H9 (cell line): ENCODE results near the gene RTL9. TPM values are rescaled to one million over a fixed set of nuclear protein-coding genes. Genes with fewer than 3 reads are reported as not detected.

Experiments used
- DNase-seq: peaks from one replicate; pipeline ENCODE4 v3.0.0-alpha.2; 2017
- H2AFZ ChIP-seq: one replicate; pipeline ENCODE4 v1.6.1; 2013; ENCODE audit warnings: mild to moderate bottlenecking, low read length, control low read depth, moderate library complexity
- H2AK5ac ChIP-seq: 2 replicates; pipeline ENCODE4 v1.6.1; 2013; ENCODE audit warnings: low read length, control low read depth, mixed read lengths; ENCODE audit not compliant: insufficient read length
- H2BK120ac ChIP-seq: one replicate; pipeline ENCODE4 v1.6.1; 2013; ENCODE audit warnings: low read depth, mild to moderate bottlenecking, low read length, control low read depth, inconsistent platforms; ENCODE audit not compliant: poor library complexity, severe bottlenecking
- H2BK12ac ChIP-seq: 2 replicates; pipeline ENCODE4 v1.6.1; 2013; ENCODE audit warnings: low read length, control low read depth, mixed read lengths, low read depth; ENCODE audit not compliant: insufficient read length
- H2BK15ac ChIP-seq: 2 replicates; pipeline ENCODE4 v1.6.1; 2013; ENCODE audit warnings: low read depth, low read length, control low read depth
- H2BK20ac ChIP-seq: one replicate; pipeline ENCODE4 v1.6.1; 2013; ENCODE audit warnings: low read depth, mild to moderate bottlenecking, low read length, control low read depth, inconsistent platforms; ENCODE audit not compliant: poor library complexity, severe bottlenecking
- H2BK5ac ChIP-seq: 2 replicates; pipeline ENCODE4 v1.6.1; 2013; ENCODE audit warnings: low read length, control low read depth, mixed read lengths; ENCODE audit not compliant: insufficient read length
- H3K14ac ChIP-seq: 2 replicates; pipeline ENCODE4 v1.6.1; 2013; ENCODE audit warnings: low read length, control low read depth; ENCODE audit not compliant: insufficient read depth
- H3K18ac ChIP-seq: 2 replicates; pipeline ENCODE4 v1.6.1; 2013; ENCODE audit warnings: low read depth, mild to moderate bottlenecking, mixed read lengths, low read length, control low read depth; ENCODE audit not compliant: insufficient read length
- H3K23ac ChIP-seq: 2 replicates; pipeline ENCODE4 v1.6.1; 2013; ENCODE audit warnings: low read length, control low read depth, mixed read lengths, low read depth; ENCODE audit not compliant: insufficient read length
- H3K23me2 ChIP-seq: 2 replicates; pipeline ENCODE4 v1.6.1; 2013; ENCODE audit warnings: low read depth, mild to moderate bottlenecking, mixed read lengths, low read length, control low read depth; ENCODE audit not compliant: insufficient read length, poor library complexity, severe bottlenecking
- H3K27ac ChIP-seq: 2 replicates; pipeline ENCODE4 v1.5.1; 2013; ENCODE audit warnings: low read length, control low read depth, mixed read lengths, low read depth; ENCODE audit not compliant: insufficient read length
- H3K27me3 ChIP-seq: 2 replicates; pipeline ENCODE4 v1.6.1; 2013; ENCODE audit warnings: low read length, control low read depth, inconsistent platforms; ENCODE audit not compliant: insufficient read depth
- H3K4ac ChIP-seq: 2 replicates; pipeline ENCODE4 v1.6.1; 2013; ENCODE audit warnings: low read depth, mild to moderate bottlenecking, control low read depth, inconsistent platforms, low read length, moderate library complexity
- H3K4me1 ChIP-seq: 2 replicates; pipeline ENCODE4 v1.6.1; 2013; ENCODE audit warnings: low read length, control low read depth, inconsistent platforms; ENCODE audit not compliant: insufficient read depth
- H3K4me2 ChIP-seq: 2 replicates; pipeline ENCODE4 v1.6.1; 2013; ENCODE audit warnings: low read length, control low read depth, mixed read lengths; ENCODE audit not compliant: insufficient read length, insufficient read depth
- H3K56ac ChIP-seq: 2 replicates; pipeline ENCODE4 v1.6.1; 2013; ENCODE audit warnings: low read depth, mild to moderate bottlenecking, mixed read lengths, low read length, control low read depth; ENCODE audit not compliant: insufficient read length
- H3K79me1 ChIP-seq: 2 replicates; pipeline ENCODE4 v1.6.1; 2013; ENCODE audit warnings: low read depth, mild to moderate bottlenecking, moderate library complexity, low read length, control low read depth, inconsistent platforms; ENCODE audit not compliant: insufficient read depth, poor library complexity, severe bottlenecking
- H3K79me2 ChIP-seq: 2 replicates; pipeline ENCODE4 v1.6.1; 2013; ENCODE audit warnings: low read length, control low read depth, inconsistent platforms; ENCODE audit not compliant: insufficient read depth
- H3K9ac ChIP-seq: 2 replicates; pipeline ENCODE4 v1.6.1; 2013; ENCODE audit warnings: low read length, control low read depth, mixed read lengths; ENCODE audit not compliant: insufficient read length; ENCODE audit errors: extremely low read depth
- H3K9me3 ChIP-seq: one replicate; pipeline ENCODE4 v1.6.1; 2013; ENCODE audit warnings: low read depth, low read length, inconsistent platforms; ENCODE audit not compliant: control insufficient read depth
- H3T11ph ChIP-seq: one replicate; pipeline ENCODE4 v1.6.1; 2013; ENCODE audit warnings: mild to moderate bottlenecking, low read length, control low read depth, inconsistent platforms
- H4K20me1 ChIP-seq: one replicate; pipeline ENCODE4 v1.6.1; 2013; ENCODE audit not compliant: control insufficient read depth, insufficient read length, insufficient read depth
- H4K5ac ChIP-seq: 2 replicates; pipeline ENCODE4 v1.6.1; 2013; ENCODE audit warnings: low read depth, mild to moderate bottlenecking, mixed read lengths, low read length, control low read depth; ENCODE audit not compliant: insufficient read length
- H4K8ac ChIP-seq: replicated peaks from 2 replicates; pipeline ENCODE4 v1.6.1; 2013; ENCODE audit warnings: low read length, control low read depth, mixed read lengths, low read depth; ENCODE audit not compliant: insufficient read length
- H4K91ac ChIP-seq: 2 replicates; pipeline ENCODE4 v1.6.1; 2013; ENCODE audit warnings: low read depth, mild to moderate bottlenecking, moderate library complexity, mixed read lengths, low read length, control low read depth; ENCODE audit not compliant: insufficient read length
- H3K27ac Mint-ChIP-seq, 3 experiments: 2 replicates in 2 of 3; 3 replicates in 1 of 3; pipeline ENCODE4 v1.8.0; 2020 to 2021; ENCODE audit warnings: mixed read lengths in 3 of 3, mild to moderate bottlenecking in 1 of 3, moderate library complexity in 1 of 3
- H3K27me3 Mint-ChIP-seq: 2 replicates; pipeline ENCODE4 v1.8.0; 2021; ENCODE audit warnings: low read depth, mild to moderate bottlenecking, moderate library complexity, mixed read lengths
- H3K36me3 Mint-ChIP-seq, 3 experiments: 2 replicates in 2 of 3; 3 replicates in 1 of 3; pipeline ENCODE4 v1.8.0; 2020 to 2021; ENCODE audit warnings: low read depth in 3 of 3, mixed read lengths in 3 of 3; ENCODE audit not compliant: insufficient read depth in 1 of 3
- H3K4me1 Mint-ChIP-seq, 2 experiments: 2 replicates each; pipeline ENCODE4 v1.8.0; 2020; ENCODE audit warnings: mixed read lengths in 2 of 2
- H3K4me3 Mint-ChIP-seq, 2 experiments: 2 replicates in 1 of 2; 3 replicates in 1 of 2; pipeline ENCODE4 v1.8.0; 2020 to 2021; ENCODE audit warnings: mild to moderate bottlenecking in 2 of 2, mixed read lengths in 2 of 2, moderate library complexity in 1 of 2
- H3K9me3 Mint-ChIP-seq, 2 experiments: 2 replicates in 1 of 2; 3 replicates in 1 of 2; pipeline ENCODE4 v1.8.0; 2020; ENCODE audit warnings: mild to moderate bottlenecking in 2 of 2, mixed read lengths in 2 of 2, moderate library complexity in 1 of 2
- CTCF ChIP-seq: fragments of 200-600 bp; sonication (generic); conservative IDR thresholded peaks from 3 replicates; pipeline ENCODE4 v1.8.0; 2021; ENCODE audit warnings: antibody characterized with exemption, mild to moderate bottlenecking
- WGBS: extraction: QIAGEN DNeasy Blood & Tissue Kit; methylation state at CpG from one replicate; pipeline ENCODE4 v1.1.7; 2013; ENCODE audit warnings: missing lambda C conversion rate, low lambda C conversion rate, mixed read lengths; ENCODE audit not compliant: insufficient read length; ENCODE audit errors: extremely low coverage; 5-methylcytosine and 5-hydroxymethylcytosine counted together
- total RNA-seq: library from RNA; stranded (reverse); gene quantifications from 2 replicates; pipeline ENCODE4 v1.2.1, GENCODE V29; 2021

The RTL9 gene
- total RNA-seq, 1 experiment from 2014 or later, result 0.13 TPM

GRCh38 chrX:110402091-110402849 is 43.6 kb downstream of the RTL9 start:
- no peak overlapping the region for H2AFZ ChIP-seq
- no peaks in the 10 kb centered on the region for H3K79me2 ChIP-seq
- Mint-ChIP-seq H3K4me3 (no peak overlapping the region), H3K36me3 (no peaks in the 10 kb centered on the region), H3K27ac (no peak overlapping the region; a peak in 1 of 7 replicates), H3K27me3 (no peaks in the 10 kb centered on the region; the same call in 1 of the 2 replicates), H3K4me1 (peaks cover 29 to 37% of the 10 kb centered on the region in 2 experiments), H3K9me3 (no peaks in the 10 kb centered on the region; a peak in 1 of 5 replicates)
- H3T11ph ChIP-seq, result no peak overlapping the region
- DNase-seq, result peak; percentile 38
- H3K4me2 ChIP-seq, result no peak overlapping the region
- no peak overlapping the region for H3K18ac ChIP-seq
- no peak overlapping the region for H2BK15ac ChIP-seq
- no peak overlapping the region for H3K9ac ChIP-seq
- H3K27me3 ChIP-seq, result no peaks in the 10 kb centered on the region
- no peak overlapping the region for H2BK120ac ChIP-seq
- H3K56ac ChIP-seq, result no peak overlapping the region
- no peak overlapping the region for H4K8ac ChIP-seq
- no peak overlapping the region for H2AK5ac ChIP-seq
- H3K23ac ChIP-seq, result no peak overlapping the region
- H3K9me3 ChIP-seq, result no peaks in the 10 kb centered on the region
- no peaks in the 10 kb centered on the region for H3K79me1 ChIP-seq
- peaks cover 4% of the 10 kb centered on the region; the same call in 1 of the 2 replicates for H3K4me1 ChIP-seq
- no peak overlapping the region for H2BK12ac ChIP-seq
- no peak overlapping the region for H3K4ac ChIP-seq
- H3K27ac ChIP-seq, result no peak overlapping the region
- H3K14ac ChIP-seq, result no peak overlapping the region
- no peak overlapping the region for H4K91ac ChIP-seq
- no peaks in the 10 kb centered on the region for H4K20me1 ChIP-seq
- no peak overlapping the region for H2BK20ac ChIP-seq
- H2BK5ac ChIP-seq, result no peak overlapping the region
- WGBS, result no CpG with 5 or more reads among the region's 7 CpGs
- H3K23me2 ChIP-seq, result no peaks in the 10 kb centered on the region
- TF ChIP-seq CTCF, result no peak
- no peak overlapping the region for H4K5ac ChIP-seq
